A673 (cell line): ENCODE data around the gene ZNF441.

Experiments
- CTCF ChIP-seq: fragments of 300-800, 200-600 bp; sonication (generic); conservative IDR thresholded peaks from 2 replicates; pipeline ENCODE4 v1.5.1; 2017; ENCODE audit warnings: low read depth, mild to moderate bottlenecking, antibody characterized with exemption, low read length, moderate library complexity, mixed read lengths
- EZH2 ChIP-seq: fragments of 200-600 bp; sonication (generic); IDR thresholded peaks from 2 replicates; pipeline ENCODE4 v1.6.1; 2017; ENCODE audit warnings: borderline replicate concordance, low read depth, mild to moderate bottlenecking, mixed read lengths, antibody characterized with exemption, low read length; ENCODE audit not compliant: poor library complexity, severe bottlenecking

DNA sequence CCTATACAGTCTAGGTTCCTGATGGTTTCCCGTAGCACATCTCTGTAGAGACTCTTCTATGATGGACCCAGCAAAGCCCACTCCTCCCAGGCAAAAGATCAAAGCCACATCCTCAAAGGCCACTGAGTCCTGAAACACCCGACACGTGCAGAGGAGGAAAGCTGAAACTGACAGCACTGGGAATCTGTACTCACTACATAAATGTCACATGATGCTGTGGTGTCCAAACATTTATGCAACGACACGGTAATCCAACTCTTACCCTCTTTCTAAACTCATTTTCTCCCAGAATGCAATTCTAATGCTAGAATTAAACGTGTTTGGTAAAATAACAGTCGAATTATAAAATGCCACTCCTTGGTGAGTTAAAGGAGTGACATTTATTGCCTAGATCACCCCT is 7.0 kb upstream of the ZNF441 start:
- TF ChIP-seq CTCF: no peak
- TF ChIP-seq EZH2: no peak
